Kidney (tissue), 14 donors: Measurements from ENCODE around the gene THY1. TPM values are rescaled to one million over a fixed set of nuclear protein-coding genes. Genes with fewer than 3 reads are reported as not detected.

Source experiments
- DNase-seq, 5 donors: peaks; one replicate each; pipeline ENCODE4 v3.0.0-alpha.2; 2013 to 2020
- FAIRE-seq: peaks from 2 replicates; lab custom pipeline; 2012; peaks lifted over from hg19 to GRCh38; lab: Jason Lieb, UNC
- H3K27ac ChIP-seq, 2 donors: one replicate each; pipeline ENCODE4 v1.7.0; 2013; ENCODE audit warnings: low read depth in 2 of 2, low read length in 2 of 2, inconsistent platforms in 1 of 2
- H3K27me3 ChIP-seq: one replicate; pipeline ENCODE4 v1.7.1; 2013; ENCODE audit warnings: low read length, inconsistent platforms; ENCODE audit not compliant: control insufficient read depth, insufficient read depth
- H3K36me3 ChIP-seq, 3 donors: one replicate each; pipeline versions ENCODE4 v1.7.0 to v1.7.1; 2013; ENCODE audit warnings: low read length in 3 of 3, control low read depth in 1 of 3, inconsistent platforms in 1 of 3; ENCODE audit not compliant: insufficient read depth in 3 of 3, control insufficient read depth in 2 of 3
- H3K4me1 ChIP-seq, 3 donors: one replicate each; pipeline versions ENCODE4 v1.7.0 to v1.7.1; 2013; ENCODE audit warnings: low read length in 3 of 3, inconsistent platforms in 1 of 3, low read depth in 1 of 3; ENCODE audit not compliant: control insufficient read depth in 2 of 3, insufficient read depth in 2 of 3
- H3K4me3 ChIP-seq, 3 donors: one replicate each; pipeline versions ENCODE4 v1.7.0 to v1.8.1; 2013; ENCODE audit warnings: low read length in 3 of 3, control low read depth in 1 of 3, inconsistent platforms in 1 of 3
- H3K9ac ChIP-seq, 3 donors: one replicate each; pipeline versions ENCODE4 v1.7.0 to v1.7.1; 2013; ENCODE audit warnings: low read length in 3 of 3, control low read depth in 1 of 3, inconsistent platforms in 1 of 3
- H3K9me3 ChIP-seq, 3 donors: one replicate each; pipeline versions ENCODE4 v1.7.0 to v1.7.1; 2013; ENCODE audit warnings: low read length in 3 of 3, control low read depth in 1 of 3, inconsistent platforms in 1 of 3; ENCODE audit not compliant: control insufficient read depth in 2 of 3, insufficient read depth in 1 of 3
- CTCF ChIP-seq: IDR thresholded peaks from 3 replicates; pipeline ENCODE4 v1.5.1; 2012; ENCODE audit warnings: mild to moderate bottlenecking, moderate library complexity, borderline replicate concordance; ENCODE audit not compliant: insufficient read depth; ENCODE audit errors: extremely low read depth
- intact Hi-C: fragments of 100-400 bp; cut with DNase I; formaldehyde crosslinking; loops from one replicate; pipeline ENCODE4 v1.11.1; 2022
- polyA plus RNA-seq: library from polyadenylated mRNA; stranded (reverse); fragments of 350-450 nt; fragmentation: Illumina TruSeq; extraction: RNeasy Lipid Tissue Mini Kit (QIAGEN cat#74804); gene quantifications from one replicate; pipeline ENCODE4 v1.2.3, GENCODE V29; 2014; ENCODE audit warnings: low read depth, low replicate concordance; ENCODE audit not compliant: insufficient read depth
- total RNA-seq: library from RNA; stranded (reverse); fragmentation: NEBNext Ultra II Directional; extraction: Animal tissue kit (Norgen Biotek cat#: 25700); gene quantifications from one replicate; pipeline ENCODE4 v1.2.1, GENCODE V29; 2021
- donor health status: control.
- donor health status: control.
- donor health status: control.
- donor health status: control.
- donor health status: control.
- donor health status: DM: yes; HTN: yes; CAD: no.
- donor health status: Normal renal cell carcinoma (clear cell type).

The THY1 gene
- total and polyA plus RNA-seq, 2 donors from 2014 or later = 17.5 to 240 TPM

- H3K4me3 ChIP-seq = no peak overlapping the region
- H3K9ac ChIP-seq = no peak overlapping the region
- no peaks in the 10 kb centered on the region for H3K27me3 ChIP-seq
- FAIRE-seq (no peak), DNase-seq (no peak)
- intact Hi-C loops = no loop called here
- TF ChIP-seq CTCF = no peak
- peaks cover 0 to 4% (median 0%) of the 10 kb centered on the region in 3 donors for H3K9me3 ChIP-seq
- H3K36me3 ChIP-seq = no peaks in the 10 kb centered on the region
- peaks cover under 1 to 11% (median 10%) of the 10 kb centered on the region in 3 donors for H3K4me1 ChIP-seq
- no peak overlapping the region for H3K27ac ChIP-seq
These were observed 8.2 kb downstream of the THY1 start for GRCh38 chr11:119414734-119415133.

DNA sequence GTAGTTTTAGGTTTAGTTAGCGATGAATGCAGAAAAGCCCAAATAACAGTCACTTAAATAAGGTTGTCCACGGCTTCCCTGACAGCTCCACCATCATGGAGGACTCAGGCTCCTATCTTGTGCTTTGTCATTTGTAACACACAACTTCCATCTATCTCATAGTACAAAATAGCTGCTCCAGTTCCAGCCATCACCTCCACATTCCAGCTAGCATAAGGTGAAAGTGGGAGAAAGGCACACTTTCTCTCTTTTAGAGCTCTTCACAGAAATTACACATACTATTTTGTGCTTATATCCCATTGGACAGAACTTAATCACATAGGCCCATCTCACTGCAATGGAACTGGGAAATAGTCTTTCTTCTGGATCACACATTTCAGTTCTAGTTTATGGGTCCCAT lies 8.7 kb downstream of the THY1 start:
- no peak overlapping the region for H3K27ac ChIP-seq
- no peaks in the 10 kb centered on the region for H3K27me3 ChIP-seq
- peaks cover 0 to 4% (median 0%) of the 10 kb centered on the region in 3 donors for H3K9me3 ChIP-seq
- TF ChIP-seq CTCF = no peak
- H3K9ac ChIP-seq = no peak overlapping the region
- H3K4me3 ChIP-seq = no peak overlapping the region
- no peaks in the 10 kb centered on the region for H3K36me3 ChIP-seq
- H3K4me1 ChIP-seq = peaks cover 0 to 7% (median 7%) of the 10 kb centered on the region in 3 donors
- FAIRE-seq = no peak
- intact Hi-C loops = no loop called here
- DNase-seq = no peak

- Histone ChIP-seq H3K9me3 (peaks cover 0 to 4% (median 0%) of the 10 kb centered on the region in 3 donors), H3K27me3 (no peaks in the 10 kb centered on the region), H3K36me3 (no peaks in the 10 kb centered on the region), H3K9ac (no peak overlapping the region), H3K27ac (no peak overlapping the region), H3K4me3 (no peak overlapping the region), H3K4me1 (no peaks in the 10 kb centered on the region)
- FAIRE-seq (no peak), DNase-seq (no peak)
- intact Hi-C loops = no loop called here
- TF ChIP-seq CTCF = no peak
These were observed 10.9 kb downstream of the THY1 start for GRCh38 chr11:119412072-119412471.

DNA sequence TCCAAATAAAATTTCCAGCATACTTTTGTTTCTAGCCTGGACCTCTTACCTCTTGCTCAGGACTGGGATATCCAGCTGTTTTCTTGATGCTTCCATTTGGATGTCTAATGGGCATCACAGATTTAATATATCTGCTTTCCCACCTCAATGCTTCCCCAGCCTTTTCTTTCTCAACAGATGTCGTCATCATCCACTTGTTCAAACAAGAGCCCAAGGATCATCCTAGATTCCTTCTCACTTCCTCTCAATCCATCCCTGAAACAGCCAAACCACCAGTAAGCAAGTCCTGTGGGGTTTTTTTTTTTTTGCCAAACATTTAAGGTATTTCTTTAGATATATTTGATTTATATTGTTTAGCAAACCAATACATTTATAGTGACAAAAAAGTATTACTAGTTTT lies 12.5 kb downstream of the THY1 start:
- Histone ChIP-seq H3K27me3 (no peaks in the 10 kb centered on the region), H3K4me1 (no peaks in the 10 kb centered on the region), H3K4me3 (no peak overlapping the region), H3K27ac (no peak overlapping the region), H3K9me3 (peaks cover 0 to 4% (median 0%) of the 10 kb centered on the region in 3 donors), H3K36me3 (no peaks in the 10 kb centered on the region), H3K9ac (no peak overlapping the region)
- no peak for TF ChIP-seq CTCF
- DNase-seq (no peak), FAIRE-seq (no peak)
- intact Hi-C loops = no loop called here
